H1 (cell line): Measurements from ENCODE around the gene STH.

ENCODE experiments used
- CBX5 ChIP-seq: fragments of 300-800, 300-1000 bp; sonication (generic); IDR thresholded peaks from 2 replicates; pipeline ENCODE4 v1.7.1; 2016; ENCODE audit warnings: antibody characterized with exemption, low read length, low read depth
- CHD2 ChIP-seq: IDR thresholded peaks from 2 replicates; pipeline ENCODE4 v1.6.1; 2012; ENCODE audit warnings: low read length, improper control_type of control experiment
- CTCF ChIP-seq, 3 experiments: IDR thresholded peaks; 1 replicate in 2 of 3; 2 replicates in 1 of 3; pipeline versions ENCODE4 v1.5.1 to v1.6.1; 2011; ENCODE audit warnings: low read length in 3 of 3, mild to moderate bottlenecking in 3 of 3, inconsistent platforms in 2 of 3, low read depth in 1 of 3, moderate library complexity in 1 of 3; ENCODE audit not compliant: insufficient read depth in 1 of 3; ENCODE audit errors: control extremely low read depth in 1 of 3
- EZH2 ChIP-seq: fragments of 200-600 bp; sonication (generic); IDR thresholded peaks from 2 replicates; pipeline ENCODE4 v1.7.1; 2012; ENCODE audit warnings: low read depth, mild to moderate bottlenecking, moderate library complexity, low read length, inconsistent platforms; ENCODE audit not compliant: severe bottlenecking
- FOSL1 ChIP-seq: IDR thresholded peaks from 2 replicates; pipeline ENCODE4 v1.6.1; 2011; ENCODE audit warnings: mild to moderate bottlenecking, low read depth, low read length, moderate library complexity; ENCODE audit not compliant: insufficient read depth
- HDAC2 ChIP-seq, 2 experiments: fragments of 300-600 bp in 1 of 2; sonication (generic) in 1 of 2; IDR thresholded peaks; 2 replicates each; pipeline ENCODE4 v1.6.1; 2011 to 2012; ENCODE audit warnings: low read depth in 2 of 2, low read length in 2 of 2, mild to moderate bottlenecking in 2 of 2, moderate library complexity in 2 of 2, borderline replicate concordance in 1 of 2, inconsistent platforms in 1 of 2
- POLR2A ChIP-seq, 2 experiments: IDR thresholded peaks; 1 replicate in 1 of 2; 2 replicates in 1 of 2; pipeline ENCODE4 v1.6.1; 2011; ENCODE audit warnings: low read depth in 2 of 2, low read length in 2 of 2, mild to moderate bottlenecking in 2 of 2; ENCODE audit errors: control extremely low read depth in 1 of 2
- SIN3A ChIP-seq, 2 experiments: IDR thresholded peaks in 1 of 2; conservative IDR thresholded peaks in 1 of 2; 2 replicates each; pipeline ENCODE4 v1.6.1; 2011 to 2012; ENCODE audit warnings: low read length in 2 of 2, improper control_type of control experiment in 1 of 2, low read depth in 1 of 2, mild to moderate bottlenecking in 1 of 2
- SIX5 ChIP-seq: IDR thresholded peaks from 2 replicates; pipeline ENCODE4 v1.6.1; 2011; ENCODE audit warnings: mild to moderate bottlenecking, low read depth, low read length
- TAF1 ChIP-seq: IDR thresholded peaks from 2 replicates; pipeline ENCODE4 v1.6.1; 2011; ENCODE audit warnings: mild to moderate bottlenecking, low read depth, low read length
- TBP ChIP-seq: IDR thresholded peaks from 2 replicates; pipeline ENCODE4 v1.6.1; 2011; ENCODE audit warnings: low read depth, low read length, improper control_type of control experiment
- USF2 ChIP-seq: IDR thresholded peaks from 2 replicates; pipeline ENCODE4 v1.6.1; 2011; ENCODE audit warnings: low read length, improper control_type of control experiment
- TF ChIP-seq, protein P1 (sequence below): IDR thresholded peaks from 2 replicates; pipeline ENCODE4 v1.6.1; 2012; ENCODE audit warnings: inconsistent platforms

DNA sequence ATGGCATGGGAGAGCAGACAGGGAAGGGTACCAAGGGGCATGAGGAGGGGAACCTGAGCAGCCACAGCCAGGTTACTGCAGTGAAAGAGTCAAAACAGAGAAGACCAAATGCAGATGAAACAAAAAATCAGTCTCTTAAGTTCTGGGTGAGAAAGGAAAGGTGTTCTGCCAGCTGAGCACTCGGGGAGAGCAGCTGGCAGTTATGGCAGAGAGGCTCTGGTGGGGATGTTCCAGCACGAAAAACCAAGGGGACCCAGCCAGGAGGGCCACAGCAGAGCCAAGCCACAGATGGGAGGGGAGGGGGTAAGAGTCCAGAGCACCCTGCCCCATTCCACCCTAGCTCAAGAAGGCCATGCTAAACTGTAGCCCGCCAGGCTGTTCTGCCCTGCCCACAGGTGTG is 31.7 kb downstream of the STH start:
- TF ChIP-seq CHD2 (no peak), CTCF (IDR thresholded peaks at IDR 0.05; ENCODE audit: control extremely low read depth in 1 of 3, insufficient read depth in 1 of 3, low read depth in 1 of 3, low read length in 3 of 3) (no peak), TBP (no peak), EZH2 (no peak), CBX5 (no peak), HDAC2 (IDR thresholded peaks at IDR 0.05; ENCODE audit: borderline replicate concordance in 1 of 2, low read depth in 2 of 2, low read length in 2 of 2) (no peak), SIN3A (conservative IDR thresholded peaks at IDR 0.05 in 1 of 2, IDR thresholded peaks at IDR 0.05 in 1 of 2; ENCODE audit: low read depth in 1 of 2, low read length in 2 of 2) (no peak), POLR2A (IDR thresholded peaks at IDR 0.05; ENCODE audit: control extremely low read depth in 1 of 2, low read depth in 2 of 2, low read length in 2 of 2) (no peak), FOSL1 (no peak), SIX5 (no peak), USF2 (no peak), TAF1 (no peak)
- TF ChIP-seq, protein P1, sequence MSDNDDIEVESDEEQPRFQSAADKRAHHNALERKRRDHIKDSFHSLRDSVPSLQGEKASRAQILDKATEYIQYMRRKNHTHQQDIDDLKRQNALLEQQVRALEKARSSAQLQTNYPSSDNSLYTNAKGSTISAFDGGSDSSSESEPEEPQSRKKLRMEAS = no peak
